ENCODE data around the gene DCX. TPM values are rescaled to one million over a fixed set of nuclear protein-coding genes. Genes with fewer than 3 reads are reported as not detected.

DCX gene
- total and polyA plus RNA-seq, 2 of the 4 experiments (the other 2 are of a cell fraction), result not detected

DNA sequence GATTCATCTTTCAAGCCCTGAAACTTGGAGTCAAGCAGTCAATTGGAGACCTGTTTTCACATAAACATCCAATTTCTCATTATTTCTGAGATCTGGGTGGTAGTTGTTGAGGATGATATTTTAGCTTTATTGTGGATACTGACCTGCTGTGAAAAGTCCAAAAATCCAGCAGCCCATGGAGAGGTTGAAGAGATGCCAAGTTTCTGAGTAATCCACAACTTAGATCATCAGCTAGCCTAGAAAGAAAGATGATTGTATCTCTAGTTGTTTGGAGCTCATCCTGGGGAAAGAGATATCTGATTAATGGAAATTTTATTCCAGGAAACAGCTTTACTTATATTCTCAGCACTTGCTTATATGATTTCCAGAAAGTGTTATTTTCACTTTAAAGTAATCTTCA, 48.6 kb upstream of the DCX start:
- intact Hi-C loops (cut with micrococcal nuclease) (no loop called here), in situ Hi-C loops (cut with MboI; ENCODE audit: low sequenced_read_pairs) (no loop called here), dilution Hi-C loops (cut with HindIII; ENCODE audit: low sequenced_read_pairs, unreplicated experiment) (no loop called here)
- Histone ChIP-seq H2BK5ac (ENCODE audit: low read depth, low read length, poor library complexity, severe bottlenecking) (no peak overlapping the region), H3K18ac (ENCODE audit: low read depth, low read length) (no peak overlapping the region), H3K4ac (ENCODE audit: low read depth, low read length) (no peak overlapping the region), H3K36me3 (ENCODE audit: control insufficient read depth, insufficient read depth, low read length) (no peaks in the 10 kb centered on the region), H3K9me1 (ENCODE audit: insufficient read depth, low read length) (no peaks in the 10 kb centered on the region), H2AK5ac (ENCODE audit: low read depth, low read length) (no peak overlapping the region), H2BK120ac (ENCODE audit: low read depth, low read length) (no peak overlapping the region), H2BK20ac (ENCODE audit: low read depth, low read length) (no peak overlapping the region), H4K91ac (ENCODE audit: insufficient read depth, low read depth, low read length) (no peak overlapping the region), H4K20me1 (ENCODE audit: insufficient read depth, low read length) (no peaks in the 10 kb centered on the region), H3K27ac (ENCODE audit: insufficient read depth, low read length) (no peak overlapping the region), H2AFZ (replicated peaks; ENCODE audit: low read length, poor library complexity) (no peak overlapping the region), H3K56ac (ENCODE audit: extremely low read depth, insufficient read depth, low read length) (no peak overlapping the region), H3K4me3 (ENCODE audit: insufficient read depth, low read depth, low read length) (no peak overlapping the region), H2AK9ac (replicated peaks; ENCODE audit: low read depth, low read length, poor library complexity) (no peak overlapping the region), H4K8ac (ENCODE audit: low read depth in 2 of 2, low read length in 2 of 2) (no peak overlapping the region), H3K14ac (replicated peaks; ENCODE audit: low read depth, low read length) (no peak overlapping the region), H3K23ac (ENCODE audit: low read depth, low read length) (no peak overlapping the region), H3K27me3 (ENCODE audit: control insufficient read depth, insufficient read depth, low read length) (peaks cover 2% of the 10 kb centered on the region; the same call in 1 of the 2 replicates), H3K9ac (ENCODE audit: low read depth, low read length) (no peak overlapping the region), H2BK15ac (ENCODE audit: low read depth, low read length) (no peak overlapping the region), H3K4me2 (ENCODE audit: low read depth, low read length) (no peak overlapping the region), H3K4me1 (ENCODE audit: control insufficient read depth, insufficient read depth, low read length) (no peaks in the 10 kb centered on the region), H3K9me3 (ENCODE audit: control insufficient read depth, insufficient read depth, low read length) (no peaks in the 10 kb centered on the region), H4K5ac (ENCODE audit: low read depth, low read length) (no peak overlapping the region), H3K79me1 (ENCODE audit: low read depth in 1 of 2, low read length in 2 of 2) (no peaks in the 10 kb centered on the region)
- ChIA-PET POLR2A (ENCODE audit: unreplicated experiment) (no interaction called here), CTCF (no interaction called here)
- BruUV-seq (replicated peaks), result no TSS peak
- DNase-seq (no peak), ATAC-seq (ENCODE audit: low read depth) (no peak)
- TF ChIP-seq MAZ (IDR thresholded peaks at IDR 0.05; ENCODE audit: borderline replicate concordance, low read depth, low read length), result no peak
- no peak for TF ChIP-seq USF2 (IDR thresholded peaks at IDR 0.05; ENCODE audit: low read depth, low read length)
- TF ChIP-seq CEBPB (IDR thresholded peaks at IDR 0.05; ENCODE audit: low read depth, low read length), result no peak
- no peak for TF ChIP-seq RAD21 (IDR thresholded peaks at IDR 0.05; ENCODE audit: low read length)
- TF ChIP-seq SMC3 (IDR thresholded peaks at IDR 0.05; ENCODE audit: low read depth, low read length), result no peak
- TF ChIP-seq RCOR1 (IDR thresholded peaks at IDR 0.05; ENCODE audit: insufficient replicate concordance, low read length), result no peak
- TF ChIP-seq CHD1 (IDR thresholded peaks at IDR 0.05; ENCODE audit: low read depth, low read length), result no peak
- TF ChIP-seq FOS (IDR thresholded peaks at IDR 0.05; ENCODE audit: low read depth, low read length), result no peak
- TF ChIP-seq ELK1 (IDR thresholded peaks at IDR 0.05; ENCODE audit: borderline replicate concordance, low read depth, low read length), result no peak
- TF ChIP-seq RFX5 (IDR thresholded peaks at IDR 0.05; ENCODE audit: low read depth, low read length), result no peak
- no peak for TF ChIP-seq MXI1 (IDR thresholded peaks at IDR 0.05; ENCODE audit: borderline replicate concordance, low read depth, low read length)

All from IMR-90 (cell line).